ENCODE results near the gene PTP4A1.

- TF ChIP-seq, protein P1, sequence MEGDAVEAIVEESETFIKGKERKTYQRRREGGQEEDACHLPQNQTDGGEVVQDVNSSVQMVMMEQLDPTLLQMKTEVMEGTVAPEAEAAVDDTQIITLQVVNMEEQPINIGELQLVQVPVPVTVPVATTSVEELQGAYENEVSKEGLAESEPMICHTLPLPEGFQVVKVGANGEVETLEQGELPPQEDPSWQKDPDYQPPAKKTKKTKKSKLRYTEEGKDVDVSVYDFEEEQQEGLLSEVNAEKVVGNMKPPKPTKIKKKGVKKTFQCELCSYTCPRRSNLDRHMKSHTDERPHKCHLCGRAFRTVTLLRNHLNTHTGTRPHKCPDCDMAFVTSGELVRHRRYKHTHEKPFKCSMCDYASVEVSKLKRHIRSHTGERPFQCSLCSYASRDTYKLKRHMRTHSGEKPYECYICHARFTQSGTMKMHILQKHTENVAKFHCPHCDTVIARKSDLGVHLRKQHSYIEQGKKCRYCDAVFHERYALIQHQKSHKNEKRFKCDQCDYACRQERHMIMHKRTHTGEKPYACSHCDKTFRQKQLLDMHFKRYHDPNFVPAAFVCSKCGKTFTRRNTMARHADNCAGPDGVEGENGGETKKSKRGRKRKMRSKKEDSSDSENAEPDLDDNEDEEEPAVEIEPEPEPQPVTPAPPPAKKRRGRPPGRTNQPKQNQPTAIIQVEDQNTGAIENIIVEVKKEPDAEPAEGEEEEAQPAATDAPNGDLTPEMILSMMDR (conservative IDR thresholded peaks at IDR 0.05 in 1 of 2, IDR thresholded peaks at IDR 0.05 in 1 of 2; ENCODE audit: low read depth in 1 of 2, low read length in 2 of 2), result no peak
- no peak for TF ChIP-seq EZH2 (IDR thresholded peaks at IDR 0.05; ENCODE audit: low read length, missing control alignments)
These were observed 27.9 kb downstream of the PTP4A1 start for GRCh38 chr6:63600136-63600535.
